Heart left ventricle (tissue), 16 donors: ENCODE data around the gene SLAMF8. TPM values are rescaled to one million over a fixed set of nuclear protein-coding genes. Genes with fewer than 3 reads are reported as not detected.

Experiments
- ATAC-seq, 4 donors: fragments of 200-7000 bp; cut with Tn5 transposase; one replicate each; pipeline ENCODE4 v1.9.1; 2020 to 2022; ENCODE audit warnings: moderate library complexity in 4 of 4, mild to moderate bottlenecking in 3 of 4, moderate number of reproducible peaks in 1 of 4
- DNase-seq, 5 donors: peaks; one replicate each; pipeline ENCODE4 v3.0.0-alpha.2; 2020
- H3K27ac ChIP-seq, 12 donors: fragments of 200-600 bp; sonication (generic) in 4 of 12; one replicate each; pipeline versions ENCODE4 v1.5.0 to v1.8.0; 2016 to 2022; ENCODE audit warnings: mild to moderate bottlenecking in 2 of 12
- H3K27me3 ChIP-seq, 9 donors: fragments of 200-600 bp; sonication (generic) in 2 of 9; one replicate each; pipeline versions ENCODE4 v1.5.1 to v1.8.0; 2016 to 2022; ENCODE audit warnings: mild to moderate bottlenecking in 3 of 9
- H3K36me3 ChIP-seq, 9 donors: fragments of 200-600 bp; sonication (generic) in 2 of 9; one replicate each; pipeline versions ENCODE4 v1.5.0 to v1.8.0; 2018 to 2022; ENCODE audit warnings: mild to moderate bottlenecking in 2 of 9
- H3K4me1 ChIP-seq, 12 donors: fragments of 200-600 bp; sonication (generic) in 4 of 12; one replicate each; pipeline versions ENCODE4 v1.5.0 to v1.8.0; 2016 to 2022; ENCODE audit warnings: mild to moderate bottlenecking in 3 of 12
- H3K4me3 ChIP-seq, 12 donors: fragments of 200-600 bp; sonication (generic) in 4 of 12; one replicate each; pipeline versions ENCODE4 v1.5.0 to v1.8.0; 2017 to 2022; ENCODE audit warnings: mild to moderate bottlenecking in 9 of 12, moderate library complexity in 4 of 12
- H3K9me3 ChIP-seq, 12 donors: fragments of 200-600 bp; sonication (generic) in 4 of 12; one replicate each; pipeline versions ENCODE4 v1.5.0 to v1.8.0; 2016 to 2022; ENCODE audit warnings: mild to moderate bottlenecking in 1 of 12
- POLR2A ChIP-seq, 2 donors: fragments of 450-650 bp; IDR thresholded peaks; one replicate each; pipeline ENCODE4 v1.6.1; 2017; ENCODE audit warnings: antibody characterized with exemption in 2 of 2, mild to moderate bottlenecking in 2 of 2, moderate library complexity in 2 of 2
- WGBS, 4 donors: extraction: QIAGEN DNeasy Blood & Tissue Kit in 2 of 4; methylation state at CpG; one replicate each; pipeline versions ENCODE4 v1.1.5 to v1.1.7; 2013 to 2018; 5-methylcytosine and 5-hydroxymethylcytosine counted together
- intact Hi-C, 10 donors: fragments of 100-400 bp; cut with DNase I; formaldehyde crosslinking; loops; one replicate each; pipeline versions ENCODE4 v1.11.1 to v1.14.2; 2022
- polyA plus RNA-seq, 2 donors: library from polyadenylated mRNA; stranded (reverse); fragments of 200-250 nt; gene quantifications; one replicate each; pipeline ENCODE4 v1.2.3, GENCODE V29; 2013
- total RNA-seq, 9 donors: library from RNA; depleted of rRNA in 2 of 9; stranded (reverse); fragments of >200 nt in 2 of 9; fragmentation: NEBNext Ultra II Directional in 3 of 9; extraction: Animal tissue kit (Norgen Biotek cat#: 25700) in 3 of 9; gene quantifications; one replicate each; pipeline versions ENCODE4 v1.1.0 to v1.2.4, GENCODE V29; 2016 to 2023
- TF ChIP-seq, protein P1 (sequence below), 12 donors: fragments of 200-600 bp; sonication (generic) in 4 of 12; IDR thresholded peaks; one replicate each; pipeline versions ENCODE4 v1.5.0 to v1.8.0; 2018 to 2022; ENCODE audit warnings: antibody characterized with exemption in 12 of 12, mild to moderate bottlenecking in 5 of 12
- donor health status: ischemic (EF 13 %, LVEDD 7.1; RV severe dilation, severe dysfunction).
- donor health status: healthy with polysubstance abuse.
- donor health status: DM: no; HTN: yes; CAD: no.
- donor health status: DM: no; HTN: no; CAD: no.
- donor health status: ischemic (EF 25% LVEDD 6.9; RV normal size, moderate dysfunction).
- donor health status: ischemic (EF 25% LVEDD 5.7; RV mildly dilated, moderate dysfunction).
- donor health status: healthy.
- donor health status: DM: yes; HTN: yes; CAD: no.
- donor health status: ischemic (EF 35%, LVEDD 5.7; RV mildly dilated, moderate dysfunction).
- donor health status: nonischemic (EF 11% LVEDD 7.7; RV severe dilation, severe dysfunction).
- donor health status: DM: yes; HTN: yes; CAD: no.
- donor health status: PGD.
- donor health status: ischemic (EF 29% LVEDD 5.4; RV normal size, mild dysfunction).
- donor health status: nonischemic (EF 23%, LVEDD 6.1; RV moderate dilation, normal function).

The SLAMF8 gene
- total and polyA plus RNA-seq, 11 donors: 0.50 to 44.9 (median 1.5) TPM

DNA sequence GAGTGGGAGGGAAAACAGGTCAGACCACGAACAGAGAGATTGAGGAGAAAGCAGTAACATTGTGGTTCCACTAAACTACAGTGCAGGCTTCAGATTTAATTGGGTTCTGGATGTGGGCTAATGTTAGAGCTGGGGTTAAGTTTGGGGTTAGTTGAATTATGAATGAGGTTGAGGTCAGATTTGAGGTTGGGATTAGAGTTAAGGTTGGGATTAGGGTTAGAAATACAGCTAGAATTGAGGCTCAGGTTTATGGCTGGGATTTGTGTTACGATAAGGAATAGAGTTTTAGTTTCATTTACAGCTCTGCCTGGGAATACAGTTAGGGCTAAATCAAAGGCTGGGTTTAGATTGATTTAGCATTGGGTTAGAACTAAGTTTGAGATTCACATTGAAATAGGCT lies 37.6 kb downstream of the SLAMF8 start:
- H3K4me1 ChIP-seq: peaks cover 0 to 18% (median 11%) of the 10 kb centered on the region in 12 donors
- 81 to 89% (median 88%) methylated on average over 2 of the region's 2 CpGs for WGBS, 4 donors
- no peaks in the 10 kb centered on the region for H3K36me3 ChIP-seq
- ATAC-seq: no peak
- no peak for DNase-seq
- H3K4me3 ChIP-seq: no peak overlapping the region
- intact Hi-C loops: no loop called here
- no peak for TF ChIP-seq POLR2A (IDR thresholded peaks at IDR 0.05)
- TF ChIP-seq, protein P1, sequence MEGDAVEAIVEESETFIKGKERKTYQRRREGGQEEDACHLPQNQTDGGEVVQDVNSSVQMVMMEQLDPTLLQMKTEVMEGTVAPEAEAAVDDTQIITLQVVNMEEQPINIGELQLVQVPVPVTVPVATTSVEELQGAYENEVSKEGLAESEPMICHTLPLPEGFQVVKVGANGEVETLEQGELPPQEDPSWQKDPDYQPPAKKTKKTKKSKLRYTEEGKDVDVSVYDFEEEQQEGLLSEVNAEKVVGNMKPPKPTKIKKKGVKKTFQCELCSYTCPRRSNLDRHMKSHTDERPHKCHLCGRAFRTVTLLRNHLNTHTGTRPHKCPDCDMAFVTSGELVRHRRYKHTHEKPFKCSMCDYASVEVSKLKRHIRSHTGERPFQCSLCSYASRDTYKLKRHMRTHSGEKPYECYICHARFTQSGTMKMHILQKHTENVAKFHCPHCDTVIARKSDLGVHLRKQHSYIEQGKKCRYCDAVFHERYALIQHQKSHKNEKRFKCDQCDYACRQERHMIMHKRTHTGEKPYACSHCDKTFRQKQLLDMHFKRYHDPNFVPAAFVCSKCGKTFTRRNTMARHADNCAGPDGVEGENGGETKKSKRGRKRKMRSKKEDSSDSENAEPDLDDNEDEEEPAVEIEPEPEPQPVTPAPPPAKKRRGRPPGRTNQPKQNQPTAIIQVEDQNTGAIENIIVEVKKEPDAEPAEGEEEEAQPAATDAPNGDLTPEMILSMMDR (IDR thresholded peaks at IDR 0.05): no peak
- H3K9me3 ChIP-seq: no peaks in the 10 kb centered on the region
- no peaks in the 10 kb centered on the region for H3K27me3 ChIP-seq
- no peak overlapping the region for H3K27ac ChIP-seq

DNA sequence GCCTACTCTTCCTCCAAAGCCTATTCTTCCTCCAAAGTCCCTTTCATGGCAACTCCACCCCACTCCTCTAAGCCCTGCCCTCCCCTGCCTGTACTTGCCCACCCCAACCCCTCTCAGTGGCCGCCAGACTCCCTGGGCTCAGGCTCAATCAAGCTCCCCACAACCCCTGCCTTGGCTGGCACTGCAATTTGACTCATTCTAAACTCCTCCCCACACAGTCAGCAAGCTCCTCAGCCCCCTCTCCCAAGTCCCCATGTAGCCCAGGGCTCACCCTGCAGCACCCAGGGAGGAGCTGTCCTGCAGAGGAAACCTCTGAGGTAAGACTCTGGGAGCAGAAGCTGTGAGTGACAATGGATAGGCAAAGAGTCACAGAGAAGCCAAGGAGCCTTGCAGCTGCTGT lies 39.4 kb downstream of the SLAMF8 start:
- intact Hi-C loops: no loop called here
- Histone ChIP-seq H3K4me3 (no peak overlapping the region), H3K36me3 (no peaks in the 10 kb centered on the region), H3K27ac (no peak overlapping the region), H3K4me1 (peaks cover 0 to 18% (median 11%) of the 10 kb centered on the region in 12 donors), H3K9me3 (no peaks in the 10 kb centered on the region), H3K27me3 (peaks cover 0 to 3% (median 0%) of the 10 kb centered on the region in 9 donors)
- DNase-seq (no peak), ATAC-seq (no peak)
- WGBS, 4 donors: 79 to 86% (median 82%) methylated on average over 1 of the region's 1 CpG
- no peak for TF ChIP-seq POLR2A (IDR thresholded peaks at IDR 0.05)
- TF ChIP-seq, protein P1 (IDR thresholded peaks at IDR 0.05): no peak

DNA sequence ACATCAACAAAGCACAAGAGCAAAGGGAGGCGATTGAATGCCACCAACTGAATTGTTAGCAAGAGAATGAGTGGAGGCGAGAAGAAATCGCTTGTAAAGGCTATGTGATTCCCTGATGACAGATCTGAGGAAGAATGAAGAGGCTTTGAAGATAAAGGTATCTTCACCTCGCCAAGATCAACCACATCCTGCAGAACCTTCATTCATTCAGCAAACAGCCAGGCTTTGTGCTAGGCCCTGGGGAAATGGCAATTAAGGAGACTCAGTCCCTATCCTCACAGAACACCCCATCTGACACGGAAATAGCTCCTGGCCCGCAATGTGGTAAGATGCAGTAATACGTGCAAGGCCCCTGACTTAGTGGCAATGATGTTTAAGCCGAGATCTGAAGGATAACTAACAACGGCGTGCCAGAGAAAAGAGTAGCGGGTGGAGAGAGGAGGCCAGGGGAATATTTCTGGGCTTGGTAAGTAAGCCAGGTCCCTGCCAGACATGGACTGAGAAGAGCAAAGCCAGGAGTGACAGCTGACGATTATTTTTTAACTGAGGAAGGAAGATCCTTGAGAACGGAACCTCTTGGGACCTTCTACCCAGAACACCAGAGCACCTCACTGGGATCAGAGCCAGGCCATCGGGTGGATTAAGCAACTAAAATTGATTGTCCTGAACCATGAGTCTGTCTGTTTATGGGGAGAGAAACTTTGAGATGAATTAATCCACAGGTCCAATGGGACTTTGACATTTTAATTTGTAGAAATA lies 40.4 kb downstream of the SLAMF8 start:
- H3K4me3 ChIP-seq: no peak overlapping the region

DNA sequence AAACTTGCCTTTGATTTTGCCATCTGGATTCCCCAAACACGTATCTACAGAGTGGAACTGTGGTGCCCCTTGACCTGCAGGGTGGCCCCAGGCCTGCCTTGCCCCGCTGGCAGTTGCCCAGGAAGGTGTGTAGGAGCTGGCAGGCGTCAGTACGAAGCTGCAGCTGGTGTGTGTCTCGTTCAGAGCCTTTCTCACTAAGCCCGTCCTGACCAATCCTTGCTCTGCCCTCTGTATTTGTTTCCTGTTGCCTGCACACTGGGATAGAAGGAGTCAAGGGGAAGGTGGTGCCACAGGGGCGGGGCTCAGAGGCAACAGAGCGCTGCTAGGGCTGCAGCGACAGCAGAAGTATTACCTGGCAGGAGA lies 41.0 kb downstream of the SLAMF8 start:
- Histone ChIP-seq H3K4me3 (peak overlapping the region in 1 of 12 donors; percentile 9), H3K9me3 (no peaks in the 10 kb centered on the region), H3K36me3 (no peaks in the 10 kb centered on the region), H3K4me1 (peaks cover 0 to 18% (median 11%) of the 10 kb centered on the region in 12 donors), H3K27ac (no peak overlapping the region), H3K27me3 (peaks cover 0 to 7% (median 0%) of the 10 kb centered on the region in 9 donors)
- intact Hi-C loops: no loop called here
- TF ChIP-seq, protein P1 (IDR thresholded peaks at IDR 0.05): no peak
- no peak for TF ChIP-seq POLR2A (IDR thresholded peaks at IDR 0.05)
- 16 to 20% (median 17%) methylated on average over 9 of the region's 9 CpGs for WGBS, 4 donors
- peak; percentile 38 to 90 (median 77) for ATAC-seq
- peak in 1 of 5 donors; percentile 50 for DNase-seq

More for the DNA sequence above, 40.4 kb downstream of the SLAMF8 start:
- H3K36me3 ChIP-seq: no peaks in the 10 kb centered on the region
- H3K9me3 ChIP-seq: no peaks in the 10 kb centered on the region
- peaks cover 0 to 18% (median 11%) of the 10 kb centered on the region in 12 donors for H3K4me1 ChIP-seq
- H3K27ac ChIP-seq: no peak overlapping the region
- ATAC-seq: no peak
- WGBS, 4 donors: 53 to 63% (median 61%) methylated on average over 14 of the region's 14 CpGs
- TF ChIP-seq, protein P1 (IDR thresholded peaks at IDR 0.05): no peak
- no peak for TF ChIP-seq POLR2A (IDR thresholded peaks at IDR 0.05)
- no peak for DNase-seq
- peaks cover 0 to 6% (median 0%) of the 10 kb centered on the region in 9 donors for H3K27me3 ChIP-seq
- intact Hi-C loops: no loop called here
